IPS-15b (cell line): ENCODE measurements around the gene GJB6.

Experiments
- H3K27me3 ChIP-seq: one replicate; pipeline ENCODE4 v1.6.1; 2013; ENCODE audit warnings: low read length; ENCODE audit not compliant: control insufficient read depth, insufficient read depth
- H3K36me3 ChIP-seq: one replicate; pipeline ENCODE4 v1.6.1; 2013; ENCODE audit warnings: low read length; ENCODE audit not compliant: control insufficient read depth, insufficient read depth
- H3K4me1 ChIP-seq: one replicate; pipeline ENCODE4 v1.6.1; 2013; ENCODE audit warnings: mild to moderate bottlenecking, low read length; ENCODE audit not compliant: control insufficient read depth, insufficient read depth
- H3K4me3 ChIP-seq: one replicate; pipeline ENCODE4 v1.5.1; 2013; ENCODE audit warnings: low read depth, low read length
- H3K9ac ChIP-seq: one replicate; pipeline ENCODE4 v1.6.1; 2013; ENCODE audit warnings: low read depth, mild to moderate bottlenecking, low read length
- H3K9me3 ChIP-seq: one replicate; pipeline ENCODE4 v1.6.1; 2013; ENCODE audit warnings: mild to moderate bottlenecking, low read length; ENCODE audit not compliant: control insufficient read depth, insufficient read depth

Gene GJB6

DNA sequence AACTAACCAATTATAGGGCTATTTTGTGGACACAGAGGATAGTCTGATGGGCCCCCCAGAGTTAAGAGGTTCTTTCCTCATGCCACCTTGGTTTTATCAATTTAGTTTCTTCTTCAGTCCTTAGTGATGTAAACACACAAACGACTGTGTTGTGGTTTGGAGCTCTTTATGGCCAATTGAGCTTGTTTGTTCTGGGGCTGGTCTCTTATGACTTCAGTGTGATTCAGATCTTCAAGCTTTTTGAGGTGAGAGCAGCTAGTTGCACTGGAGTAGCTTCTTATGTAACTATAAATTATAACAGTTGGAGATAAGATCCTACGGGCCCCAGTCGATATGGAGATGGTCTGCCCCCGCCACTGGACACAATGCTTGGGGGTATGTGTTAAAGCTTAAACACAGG is 22.0 kb upstream of the GJB6 start:
- Histone ChIP-seq H3K4me3 (no peak overlapping the region), H3K4me1 (no peaks in the 10 kb centered on the region), H3K9ac (no peak overlapping the region), H3K9me3 (no peaks in the 10 kb centered on the region), H3K27me3 (no peaks in the 10 kb centered on the region), H3K36me3 (no peaks in the 10 kb centered on the region)

DNA sequence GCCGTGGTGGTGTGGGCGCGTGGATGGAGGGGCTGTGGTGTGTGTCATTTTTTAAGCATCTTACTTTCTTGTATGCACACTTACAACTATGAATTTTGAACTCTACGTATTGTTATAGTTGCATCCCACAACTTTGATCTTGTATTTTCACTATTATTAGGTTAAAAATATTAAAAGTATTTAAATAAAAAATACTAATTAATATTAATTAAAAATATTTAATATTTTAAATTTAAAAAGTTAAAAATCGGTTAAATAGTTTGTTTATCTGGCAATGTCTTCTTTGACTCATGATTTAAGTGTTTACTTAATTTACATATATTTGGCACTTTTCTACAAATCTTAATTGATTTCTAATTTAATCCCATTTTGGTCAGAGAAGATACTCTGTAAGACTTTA is 17.8 kb upstream of the GJB6 start:
- Histone ChIP-seq H3K36me3 (no peaks in the 10 kb centered on the region), H3K4me1 (no peaks in the 10 kb centered on the region), H3K27me3 (peaks cover 3% of the 10 kb centered on the region), H3K9ac (no peak overlapping the region), H3K9me3 (no peaks in the 10 kb centered on the region), H3K4me3 (no peak overlapping the region)

DNA sequence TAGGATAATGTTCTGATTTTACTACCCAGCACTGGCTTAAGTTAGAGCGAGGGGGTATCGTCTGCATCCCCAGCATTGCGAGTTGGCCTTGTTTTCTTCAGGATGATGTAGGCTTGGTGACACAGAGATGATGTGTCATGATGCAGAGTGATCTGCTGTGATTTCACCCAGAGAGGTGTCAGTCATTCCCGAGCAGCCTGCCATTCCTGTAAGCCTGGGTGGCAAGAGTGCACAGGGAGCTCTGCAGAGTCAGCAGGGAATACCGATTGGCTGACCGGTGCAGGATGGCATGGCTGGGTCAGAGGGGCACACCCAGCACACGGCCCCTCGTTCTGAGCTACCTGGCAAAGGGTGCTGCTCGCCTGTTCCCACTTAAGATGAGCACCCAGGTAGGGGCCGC is 15.8 kb upstream of the GJB6 start:
- Histone ChIP-seq H3K9ac (no peak overlapping the region), H3K36me3 (no peaks in the 10 kb centered on the region), H3K27me3 (peaks cover 3% of the 10 kb centered on the region), H3K4me3 (no peak overlapping the region), H3K4me1 (no peaks in the 10 kb centered on the region), H3K9me3 (no peaks in the 10 kb centered on the region)

DNA sequence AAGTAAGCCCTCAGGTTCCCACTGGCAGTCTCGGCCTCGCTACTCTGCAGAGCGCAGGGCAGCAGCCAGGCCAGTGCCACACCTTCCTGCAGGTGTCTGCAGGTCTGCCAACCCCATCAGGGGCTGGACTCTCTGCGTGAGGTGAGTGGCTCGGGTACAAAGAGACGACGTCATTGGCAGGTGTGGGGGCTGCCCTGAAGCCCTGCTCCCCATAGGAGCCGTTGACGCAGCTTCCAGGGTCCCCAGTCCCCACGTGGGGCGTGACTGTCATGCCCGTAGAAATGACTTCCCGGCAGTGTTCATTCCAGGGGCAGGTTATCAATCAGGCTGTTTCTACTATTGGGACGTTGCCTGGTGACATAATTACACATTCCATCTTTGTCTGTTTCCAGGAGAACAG is 15.3 kb upstream of the GJB6 start:
- Histone ChIP-seq H3K9me3 (no peaks in the 10 kb centered on the region), H3K4me1 (no peaks in the 10 kb centered on the region), H3K4me3 (no peak overlapping the region), H3K9ac (no peak overlapping the region), H3K27me3 (peaks cover 3% of the 10 kb centered on the region), H3K36me3 (no peaks in the 10 kb centered on the region)

DNA sequence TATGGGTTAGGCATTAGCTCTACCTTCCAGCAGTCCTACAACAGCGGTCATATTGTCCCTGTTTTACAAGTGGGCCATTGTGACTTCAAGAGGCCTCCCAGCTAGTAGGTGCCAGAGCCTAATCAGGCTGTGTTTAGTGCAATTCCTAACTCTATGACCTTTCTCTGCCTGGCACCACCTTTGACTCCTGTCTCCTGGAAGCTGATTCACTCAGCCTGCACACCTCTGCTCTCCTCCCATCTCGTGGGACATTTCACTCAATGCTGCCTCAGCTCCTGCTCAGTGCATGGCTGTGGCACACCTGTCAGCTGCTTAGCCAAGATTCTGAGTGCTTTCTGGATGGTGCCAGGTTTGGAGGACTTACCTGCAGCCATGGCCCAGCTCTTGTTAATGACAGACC is 9.5 kb upstream of the GJB6 start:
- Histone ChIP-seq H3K27me3 (peaks cover 12% of the 10 kb centered on the region), H3K4me3 (no peak overlapping the region), H3K36me3 (no peaks in the 10 kb centered on the region), H3K9ac (no peak overlapping the region), H3K9me3 (no peaks in the 10 kb centered on the region), H3K4me1 (no peaks in the 10 kb centered on the region)

DNA sequence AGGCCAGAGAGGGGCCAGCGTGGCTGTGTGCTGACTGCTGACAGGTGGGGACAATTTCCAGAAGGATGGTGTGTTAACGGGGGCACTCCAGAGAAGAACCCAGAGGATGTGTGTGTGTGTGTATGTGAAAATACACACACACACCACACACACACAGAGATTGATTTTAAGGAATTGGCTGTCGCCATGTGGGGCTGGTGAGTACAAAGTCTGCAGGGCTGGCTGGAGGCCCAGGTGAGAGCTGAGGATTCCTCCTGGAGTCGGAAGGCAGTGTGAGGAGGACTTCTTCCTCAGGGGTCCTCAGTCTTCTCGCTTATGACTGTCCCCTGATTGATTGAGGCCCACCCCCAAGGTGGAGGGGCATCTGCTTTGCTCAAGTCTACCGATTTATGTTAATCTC is 7.6 kb upstream of the GJB6 start:
- Histone ChIP-seq H3K36me3 (no peaks in the 10 kb centered on the region), H3K27me3 (peaks cover 24% of the 10 kb centered on the region), H3K9ac (no peak overlapping the region), H3K4me1 (no peaks in the 10 kb centered on the region), H3K4me3 (no peak overlapping the region), H3K9me3 (no peaks in the 10 kb centered on the region)

DNA sequence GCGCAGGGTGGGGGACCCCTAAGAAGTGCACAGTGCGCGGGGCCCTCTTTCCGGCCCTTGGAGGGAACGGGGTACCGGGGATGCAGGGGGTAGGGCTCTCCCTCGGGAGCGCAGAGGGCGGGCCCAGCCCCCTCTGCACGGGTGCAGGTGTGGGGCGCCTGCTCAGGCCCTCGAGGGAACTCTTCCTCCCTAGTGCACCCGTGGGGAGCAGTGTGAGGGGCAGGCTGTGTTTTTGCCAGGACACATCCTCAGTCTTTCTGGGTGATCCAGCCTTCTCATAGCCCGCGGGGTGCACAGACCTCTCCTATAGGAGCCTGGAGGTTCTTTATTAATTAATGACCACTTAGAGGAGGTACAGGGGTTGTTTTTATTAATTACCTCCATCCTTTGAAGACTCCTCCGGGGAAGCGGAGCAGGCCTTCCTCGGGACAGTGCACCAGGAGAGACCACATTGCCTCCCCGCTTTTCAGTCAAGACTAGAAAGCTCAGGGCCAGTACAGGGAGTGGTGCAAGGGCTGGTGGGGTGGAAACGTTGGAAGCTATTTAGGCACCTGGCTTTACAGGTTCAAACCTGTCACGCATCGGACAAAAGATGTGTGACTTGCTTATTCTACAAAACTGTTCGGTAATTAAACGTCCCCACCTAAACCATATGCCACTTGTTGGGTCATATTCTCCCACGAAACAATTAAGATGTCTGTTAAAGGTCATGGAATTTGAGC is 598 bp upstream of the GJB6 start:
- Histone ChIP-seq H3K4me3 (peak overlapping the region; percentile 36), H3K9ac (no peak overlapping the region), H3K36me3 (no peaks in the 10 kb centered on the region), H3K27me3 (peaks cover 76% of the 10 kb centered on the region), H3K9me3 (no peaks in the 10 kb centered on the region), H3K4me1 (no peaks in the 10 kb centered on the region)

DNA sequence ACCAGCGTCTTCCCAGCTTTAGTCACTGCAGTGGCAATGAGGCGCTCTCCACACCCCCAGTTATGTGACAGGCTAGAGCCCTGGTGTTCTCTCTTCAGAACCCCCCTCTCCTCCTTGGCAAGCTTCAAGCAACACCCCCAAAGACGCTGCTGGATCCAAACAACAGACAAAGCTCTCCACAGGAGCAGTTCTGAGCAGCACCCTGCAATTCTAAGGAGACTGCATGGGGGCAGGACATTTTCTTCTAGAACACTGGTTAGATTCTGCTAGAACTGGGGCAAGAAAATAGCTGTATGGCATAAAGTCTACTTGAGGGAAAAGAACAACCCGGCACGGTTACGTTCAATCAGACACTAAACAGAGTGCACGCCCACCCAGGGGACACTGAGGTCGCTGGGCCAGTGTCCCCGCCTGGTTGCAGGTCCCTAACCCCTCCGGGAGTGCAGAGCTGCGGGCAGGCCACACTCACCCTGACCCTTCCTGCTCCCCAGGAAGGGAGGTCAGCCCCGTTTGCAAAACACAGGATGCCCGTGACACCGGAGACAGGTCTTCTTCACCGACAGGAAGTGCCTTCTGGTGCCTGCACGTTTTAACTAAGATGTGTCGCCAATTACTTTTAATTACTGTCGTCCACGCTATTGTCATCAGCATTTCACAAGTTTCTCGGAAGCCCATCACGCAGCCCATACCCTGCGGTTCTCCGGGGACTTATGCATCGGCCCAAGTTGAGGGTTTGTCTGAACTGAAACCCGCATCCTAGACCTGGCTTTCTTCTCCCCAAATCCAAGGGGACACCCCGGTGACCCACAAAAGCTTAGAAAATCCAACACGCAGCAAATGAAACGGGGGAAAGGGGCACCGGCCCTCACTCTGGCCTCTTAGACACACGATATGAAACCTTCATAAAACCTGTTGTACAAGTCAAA is 943 bp downstream of the GJB6 start:
- no peaks in the 10 kb centered on the region for H3K9me3 ChIP-seq
- peak overlapping the region; percentile 36 for H3K4me3 ChIP-seq
- no peaks in the 10 kb centered on the region for H3K4me1 ChIP-seq
- H3K9ac ChIP-seq = no peak overlapping the region
- H3K36me3 ChIP-seq = no peaks in the 10 kb centered on the region
- H3K27me3 ChIP-seq = peaks cover 68% of the 10 kb centered on the region

DNA sequence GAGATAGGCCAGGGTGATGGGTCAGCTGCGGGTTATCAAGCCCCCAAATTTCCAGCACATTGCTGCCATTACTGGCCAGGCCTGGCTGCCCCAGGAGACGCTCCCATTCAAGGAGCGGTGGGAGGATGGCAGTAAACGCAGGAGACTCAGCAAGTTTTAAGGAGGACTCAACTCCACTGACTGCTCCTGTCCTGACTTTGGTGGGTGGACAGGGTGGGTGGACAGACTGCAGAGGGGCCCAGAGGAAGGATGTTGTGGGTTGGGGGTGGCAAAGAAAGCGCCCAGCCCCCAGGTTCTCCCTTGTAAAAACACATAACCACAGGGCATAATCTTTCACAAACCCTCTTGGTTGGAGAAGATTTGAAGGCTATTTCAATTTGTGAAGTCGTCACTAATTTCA is 4.4 kb downstream of the GJB6 start:
- peaks cover 40% of the 10 kb centered on the region for H3K27me3 ChIP-seq
- no peaks in the 10 kb centered on the region for H3K36me3 ChIP-seq
- H3K4me1 ChIP-seq = no peaks in the 10 kb centered on the region

DNA sequence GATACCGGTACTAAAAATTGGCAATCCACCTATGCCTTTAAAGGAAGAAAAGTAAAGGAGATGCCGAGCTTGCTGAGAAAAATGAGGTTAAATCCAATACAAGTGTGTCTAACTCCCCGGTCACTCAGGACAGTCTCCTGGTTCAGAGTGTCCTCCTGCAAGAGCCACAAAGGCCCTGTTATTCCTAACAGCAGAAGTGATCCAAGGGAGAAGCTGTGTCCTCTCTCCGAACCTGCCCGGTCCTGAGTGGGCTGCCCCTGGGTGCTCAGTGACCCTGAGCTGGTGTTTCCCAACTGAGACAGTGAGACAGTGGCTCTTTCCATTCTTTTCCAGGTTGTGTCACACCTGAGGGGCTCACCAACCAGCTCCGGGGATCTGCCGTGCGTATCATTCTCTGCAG is 4.8 kb downstream of the GJB6 start:
- Histone ChIP-seq H3K9me3 (no peaks in the 10 kb centered on the region), H3K27me3 (peaks cover 36% of the 10 kb centered on the region), H3K4me3 (no peak overlapping the region), H3K36me3 (no peaks in the 10 kb centered on the region), H3K9ac (no peak overlapping the region), H3K4me1 (no peaks in the 10 kb centered on the region)

More for the DNA sequence above, 4.4 kb downstream of the GJB6 start:
- no peak overlapping the region for H3K9ac ChIP-seq
- H3K4me3 ChIP-seq = no peak overlapping the region
- no peaks in the 10 kb centered on the region for H3K9me3 ChIP-seq

DNA sequence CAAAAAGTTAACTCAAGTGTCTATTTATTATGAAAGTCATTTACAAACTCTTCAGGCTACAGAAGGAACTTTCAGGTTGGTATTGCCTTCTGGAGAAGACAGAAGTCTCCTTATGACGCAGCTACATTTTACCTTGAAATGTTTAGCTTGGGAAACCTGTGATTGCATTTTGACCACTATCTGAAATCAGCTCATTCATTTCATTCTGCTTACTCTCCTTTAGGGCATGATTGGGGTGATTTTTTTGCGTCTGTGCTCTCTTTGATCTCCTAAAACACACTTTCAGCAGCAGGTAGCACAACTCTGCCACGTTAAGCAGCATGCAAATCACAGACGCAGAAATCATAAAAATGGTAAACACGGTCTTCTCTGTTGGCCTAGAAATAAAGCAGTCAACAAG is 9.6 kb downstream of the GJB6 start:
- H3K27me3 ChIP-seq = peaks cover 2% of the 10 kb centered on the region
- no peaks in the 10 kb centered on the region for H3K9me3 ChIP-seq
- no peak overlapping the region for H3K9ac ChIP-seq
- no peaks in the 10 kb centered on the region for H3K4me1 ChIP-seq
- H3K4me3 ChIP-seq = no peak overlapping the region
- no peaks in the 10 kb centered on the region for H3K36me3 ChIP-seq

DNA sequence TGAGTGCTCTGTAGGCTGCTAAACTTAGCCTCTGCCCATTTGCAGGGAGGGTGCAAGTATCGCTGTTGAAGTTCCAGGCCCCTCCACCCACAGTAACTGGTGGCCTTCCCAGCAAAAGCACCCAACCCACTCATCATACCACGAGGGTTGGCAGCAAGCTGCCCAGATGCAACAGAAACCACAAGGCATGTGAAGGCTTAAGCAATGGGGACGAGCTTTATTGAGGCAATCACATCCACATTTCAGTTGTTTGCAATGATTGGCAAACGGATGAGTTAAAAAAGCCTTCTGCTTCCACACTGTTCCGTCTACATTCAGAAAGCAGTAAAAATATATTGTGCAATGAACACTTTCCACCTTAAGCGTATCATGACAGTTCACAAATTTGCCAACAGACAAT is 10.3 kb downstream of the GJB6 start:
- Histone ChIP-seq H3K4me3 (no peak overlapping the region), H3K36me3 (no peaks in the 10 kb centered on the region), H3K9ac (no peak overlapping the region), H3K27me3 (peaks cover 2% of the 10 kb centered on the region), H3K4me1 (no peaks in the 10 kb centered on the region), H3K9me3 (no peaks in the 10 kb centered on the region)
